CD4-positive, alpha-beta memory T cell (primary cell): ENCODE measurements around the gene USB1. TPM values are rescaled to one million over a fixed set of nuclear protein-coding genes. Genes with fewer than 3 reads are reported as not detected.

Source experiments
- CTCF ChIA-PET: fragments of 350-600 bp; sonication (Branson Sonifier 250); formaldehyde crosslinking; loops from one replicate; lab custom pipeline; 2021; ENCODE audit warnings: inconsistent platforms; ENCODE audit not compliant: partially characterized antibody; lab: Charles Lee
- POLR2A ChIA-PET: fragments of 350-600 bp; sonication (Branson Sonifier 250); formaldehyde crosslinking; loops from one replicate; lab custom pipeline; 2021; ENCODE audit not compliant: partially characterized antibody; lab: Charles Lee
- DNase-seq, 5 donors: peaks; one replicate each; pipeline versions ENCODE4 v3.0.0 to v3.0.0-alpha.2; 2020 to 2022; ENCODE audit warnings: mixed read lengths in 1 of 5
- H3K27ac ChIP-seq: one replicate; pipeline ENCODE4 v1.7.0; 2013; ENCODE audit warnings: low read depth, low read length
- H3K27me3 ChIP-seq: 2 replicates; pipeline ENCODE4 v1.7.0; 2013; ENCODE audit warnings: mild to moderate bottlenecking, low read length, moderate library complexity; ENCODE audit not compliant: insufficient read depth
- H3K36me3 ChIP-seq: 2 replicates; pipeline ENCODE4 v1.7.0; 2013; ENCODE audit warnings: mild to moderate bottlenecking, low read length, moderate library complexity; ENCODE audit not compliant: insufficient read depth
- H3K4me1 ChIP-seq: 2 replicates; pipeline ENCODE4 v1.7.0; 2013; ENCODE audit warnings: mild to moderate bottlenecking, low read length, moderate library complexity; ENCODE audit not compliant: insufficient read depth
- H3K4me3 ChIP-seq, 2 donors: one replicate each; pipeline ENCODE4 v1.7.0; 2013; ENCODE audit warnings: low read length in 2 of 2, mild to moderate bottlenecking in 1 of 2
- H3K9me3 ChIP-seq, 2 donors: one replicate each; pipeline ENCODE4 v1.7.0; 2013; ENCODE audit warnings: low read length in 2 of 2, control low read depth in 1 of 2; ENCODE audit not compliant: control insufficient read depth in 1 of 2
- H3K27ac Mint-ChIP-seq, 7 donors: one replicate each; pipeline ENCODE4 v1.8.0; 2020 to 2021; ENCODE audit warnings: mixed read lengths in 7 of 7, mild to moderate bottlenecking in 6 of 7, inconsistent platforms in 3 of 7, moderate library complexity in 3 of 7
- H3K27me3 Mint-ChIP-seq, 2 donors: one replicate each; pipeline ENCODE4 v1.8.0; 2020 to 2021; ENCODE audit warnings: mixed read lengths in 2 of 2
- H3K36me3 Mint-ChIP-seq, 2 donors: one replicate each; pipeline ENCODE4 v1.8.0; 2020 to 2021; ENCODE audit warnings: mixed read lengths in 2 of 2, inconsistent platforms in 1 of 2, mild to moderate bottlenecking in 1 of 2
- H3K4me1 Mint-ChIP-seq, 4 donors: one replicate each; pipeline ENCODE4 v1.8.0; 2020 to 2021; ENCODE audit warnings: mixed read lengths in 4 of 4, mild to moderate bottlenecking in 1 of 4
- H3K4me3 Mint-ChIP-seq, 8 donors: one replicate each; pipeline ENCODE4 v1.8.0; 2020 to 2021; ENCODE audit warnings: mixed read lengths in 8 of 8, mild to moderate bottlenecking in 7 of 8, moderate library complexity in 6 of 8, inconsistent platforms in 3 of 8
- H3K9me3 Mint-ChIP-seq, 8 donors: one replicate each; pipeline ENCODE4 v1.8.0; 2020 to 2021; ENCODE audit warnings: mixed read lengths in 8 of 8, mild to moderate bottlenecking in 5 of 8, inconsistent platforms in 3 of 8, moderate library complexity in 1 of 8
- intact Hi-C: fragments of 100-400 bp; cut with micrococcal nuclease; formaldehyde crosslinking; loops from one replicate; pipeline ENCODE4 v1.15.1; 2023
- polyA plus RNA-seq, 2 donors: library from polyadenylated mRNA; unstranded; fragments of 300-500 nt; fragmentation: Illumina TruSeq; gene quantifications; one replicate each; pipeline ENCODE4 v1.2.3, GENCODE V29; 2021
- total RNA-seq, 2 experiments: library from RNA; stranded (reverse); gene quantifications; one replicate each; pipeline ENCODE4 v1.2.3, GENCODE V29; 2021

Gene USB1
- total and polyA plus RNA-seq, 4 experiments from 2014 or later, result 35.3 to 45.2 (median 37.9) TPM

- no peaks in the 10 kb centered on the region for H3K27me3 Mint-ChIP-seq
- no peak overlapping the region for H3K27ac ChIP-seq
- intact Hi-C loops, result no loop called here
- no peaks in the 10 kb centered on the region for H3K27me3 ChIP-seq
- no peaks in the 10 kb centered on the region for H3K9me3 Mint-ChIP-seq
- H3K9me3 ChIP-seq, result no peaks in the 10 kb centered on the region
- H3K36me3 ChIP-seq, result no peaks in the 10 kb centered on the region
- no peaks in the 10 kb centered on the region for H3K36me3 Mint-ChIP-seq
- ChIA-PET POLR2A (no interaction called here), CTCF (interaction anchor here (1.2 kb wide), 1 partner anchor 13 kb away, joined by 3 read pairs; no protein-coding TSS in a partner anchor)
- no peak for DNase-seq
- H3K4me1 ChIP-seq, result peaks cover 3% of the 10 kb centered on the region
- H3K4me3 ChIP-seq, result no peak overlapping the region
- no peak overlapping the region for H3K27ac Mint-ChIP-seq
- H3K4me3 Mint-ChIP-seq, result no peak overlapping the region
- peaks cover 0 to 3% (median 0%) of the 10 kb centered on the region in 4 donors for H3K4me1 Mint-ChIP-seq
These were observed 22.1 kb upstream of the USB1 start for GRCh38 chr16:57979006-57979585.

GRCh38 chr16:57981636-57982035 is 19.6 kb upstream of the USB1 start:
- H3K4me1 Mint-ChIP-seq, result peaks cover 4 to 26% (median 12%) of the 10 kb centered on the region in 4 donors
- no peak for DNase-seq
- Histone ChIP-seq H3K4me3 (no peak overlapping the region), H3K27ac (no peak overlapping the region), H3K36me3 (no peaks in the 10 kb centered on the region), H3K4me1 (peaks cover 15% of the 10 kb centered on the region), H3K9me3 (no peaks in the 10 kb centered on the region), H3K27me3 (no peaks in the 10 kb centered on the region)
- H3K36me3 Mint-ChIP-seq, result no peaks in the 10 kb centered on the region
- ChIA-PET POLR2A (interaction anchor here (1.3 kb wide), 1 partner anchor 17 kb away, joined by 3 read pairs; no protein-coding TSS in a partner anchor), CTCF (interaction anchor here (1.6 kb wide), 1 partner anchor 81 kb away, joined by 6 read pairs; no protein-coding TSS in a partner anchor)
- no peak overlapping the region for H3K4me3 Mint-ChIP-seq
- intact Hi-C loops, result no loop called here
- no peak overlapping the region for H3K27ac Mint-ChIP-seq
- no peaks in the 10 kb centered on the region for H3K27me3 Mint-ChIP-seq
- H3K9me3 Mint-ChIP-seq, result no peaks in the 10 kb centered on the region

GRCh38 chr16:57982385-57982784 is 18.8 kb upstream of the USB1 start:
- no peak for DNase-seq
- no peaks in the 10 kb centered on the region for H3K36me3 ChIP-seq
- no peak overlapping the region for H3K27ac Mint-ChIP-seq
- intact Hi-C loops, result no loop called here
- peaks cover 4 to 26% (median 12%) of the 10 kb centered on the region in 4 donors for H3K4me1 Mint-ChIP-seq
- H3K4me3 ChIP-seq, result no peak overlapping the region
- ChIA-PET POLR2A (no interaction called here), CTCF (interaction anchor here (1.6 kb wide), 1 partner anchor 22 kb away, joined by 3 read pairs; no protein-coding TSS in a partner anchor)
- H3K9me3 Mint-ChIP-seq, result no peaks in the 10 kb centered on the region
- H3K9me3 ChIP-seq, result no peaks in the 10 kb centered on the region
- no peak overlapping the region for H3K27ac ChIP-seq
- peaks cover 15% of the 10 kb centered on the region for H3K4me1 ChIP-seq
- no peak overlapping the region for H3K4me3 Mint-ChIP-seq
- H3K27me3 ChIP-seq, result no peaks in the 10 kb centered on the region
- no peaks in the 10 kb centered on the region for H3K36me3 Mint-ChIP-seq
- no peaks in the 10 kb centered on the region for H3K27me3 Mint-ChIP-seq

- no peaks in the 10 kb centered on the region for H3K9me3 ChIP-seq
- peak overlapping the region; percentile 73 to 76 for H3K4me3 ChIP-seq
- CTCF ChIA-PET, result interaction anchor here (0.6 to 3.6 kb wide), 4 partner anchors 14 to 88 kb away, joined by 3 to 18 read pairs (median 4); no protein-coding TSS in a partner anchor
- POLR2A ChIA-PET, result interaction anchor here (7.6 kb wide), 1 partner anchor 14 kb away, joined by 83 read pairs; the partner anchor contains the start of genes USB1 and ZNF319
- H3K4me1 ChIP-seq, result peaks cover 15% of the 10 kb centered on the region
- Mint-ChIP-seq H3K36me3 (no peaks in the 10 kb centered on the region), H3K4me1 (peaks cover 4 to 26% (median 16%) of the 10 kb centered on the region in 4 donors), H3K4me3 (peak overlapping the region; percentile 80 to 94 (median 90)), H3K9me3 (no peaks in the 10 kb centered on the region), H3K27me3 (no peaks in the 10 kb centered on the region), H3K27ac (peak overlapping the region; percentile 75 to 94 (median 85))
- intact Hi-C loops, result loop anchor here (1.0 kb wide), 3 partner anchors 16 to 249 kb away; partner anchors contain the start of genes KATNB1 and ZNF319
- peak; percentile 84 to 95 (median 92) for DNase-seq
- peak overlapping the region; percentile 57 for H3K27ac ChIP-seq
- no peaks in the 10 kb centered on the region for H3K27me3 ChIP-seq
- H3K36me3 ChIP-seq, result no peaks in the 10 kb centered on the region
These were observed 16.6 kb upstream of the USB1 start for GRCh38 chr16:57984443-57985203.

GRCh38 chr16:57985204-57986181 is 15.7 kb upstream of the USB1 start:
- Histone ChIP-seq H3K36me3 (no peaks in the 10 kb centered on the region), H3K27me3 (no peaks in the 10 kb centered on the region), H3K27ac (peak overlapping the region; percentile 57), H3K4me3 (peak overlapping the region in 1 of 2 donors; percentile 76), H3K4me1 (peaks cover 15% of the 10 kb centered on the region), H3K9me3 (no peaks in the 10 kb centered on the region)
- Mint-ChIP-seq H3K4me1 (peaks cover 4 to 26% (median 16%) of the 10 kb centered on the region in 4 donors), H3K27ac (peak overlapping the region; percentile 78 to 94 (median 87)), H3K9me3 (no peaks in the 10 kb centered on the region), H3K36me3 (no peaks in the 10 kb centered on the region), H3K27me3 (no peaks in the 10 kb centered on the region), H3K4me3 (peak overlapping the region; percentile 80 to 94 (median 90))
- intact Hi-C loops, result loop anchor here (1.0 kb wide), 3 partner anchors 15 to 250 kb away; partner anchors contain the start of genes KATNB1 and ZNF319
- POLR2A ChIA-PET, result interaction anchor here (7.6 kb wide), 1 partner anchor 14 kb away, joined by 83 read pairs; the partner anchor contains the start of genes USB1 and ZNF319
- CTCF ChIA-PET, result interaction anchor here (0.6 to 3.6 kb wide), 4 partner anchors 13 to 89 kb away, joined by 3 to 18 read pairs (median 4); no protein-coding TSS in a partner anchor
- no peak for DNase-seq

GRCh38 chr16:57986196-57986595 is 15.0 kb upstream of the USB1 start:
- DNase-seq, result no peak
- H3K4me3 Mint-ChIP-seq, result peak overlapping the region; percentile 49 to 94 (median 61)
- no peaks in the 10 kb centered on the region for H3K27me3 Mint-ChIP-seq
- CTCF ChIA-PET, result interaction anchor here (1.4 to 3.6 kb wide), 2 partner anchors 12 to 85 kb away, joined by 3 to 18 read pairs; no protein-coding TSS in a partner anchor
- no peak overlapping the region for H3K4me3 ChIP-seq
- H3K9me3 ChIP-seq, result no peaks in the 10 kb centered on the region
- H3K27ac ChIP-seq, result no peak overlapping the region
- peaks cover 15% of the 10 kb centered on the region for H3K4me1 ChIP-seq
- H3K9me3 Mint-ChIP-seq, result no peaks in the 10 kb centered on the region
- POLR2A ChIA-PET, result interaction anchor here (7.6 kb wide), 1 partner anchor 13 kb away, joined by 83 read pairs; the partner anchor contains the start of genes USB1 and ZNF319
- H3K36me3 ChIP-seq, result no peaks in the 10 kb centered on the region
- H3K27me3 ChIP-seq, result no peaks in the 10 kb centered on the region
- H3K4me1 Mint-ChIP-seq, result peaks cover 4 to 32% (median 17%) of the 10 kb centered on the region in 4 donors
- intact Hi-C loops, result no loop called here
- no peaks in the 10 kb centered on the region for H3K36me3 Mint-ChIP-seq
- peak overlapping the region; percentile 35 to 87 (median 66) for H3K27ac Mint-ChIP-seq
